CD14-positive monocyte (primary cell): ENCODE measurements around the gene S1PR2. TPM values are rescaled to one million over a fixed set of nuclear protein-coding genes. Genes with fewer than 3 reads are reported as not detected.
A peak's percentile ranks its signal among the peaks of the same experiment; 100 is the strongest.

Experiments
- DNase-seq, 3 donors: peaks; one replicate each; pipeline ENCODE4 v3.0.0-alpha.2; 2011 to 2022
- H2AFZ ChIP-seq: 2 replicates; pipeline ENCODE4 v1.6.0; 2012; ENCODE audit warnings: mild to moderate bottlenecking, low read depth, low read length, inconsistent platforms; ENCODE audit not compliant: insufficient read depth, poor library complexity, severe bottlenecking
- H3K27ac ChIP-seq, 2 donors: 1 replicate in 1 of 2; 2 replicates in 1 of 2; pipeline ENCODE4 v1.5.1; 2012 to 2013; ENCODE audit warnings: low read length in 2 of 2, control low read depth in 1 of 2, inconsistent platforms in 1 of 2, low read depth in 1 of 2, mild to moderate bottlenecking in 1 of 2
- H3K27me3 ChIP-seq, 2 donors: one replicate each; pipeline versions ENCODE4 v1.6.0 to v1.6.1; 2011 to 2013; ENCODE audit warnings: low read length in 2 of 2; ENCODE audit not compliant: control insufficient read depth in 2 of 2, insufficient read depth in 2 of 2
- H3K36me3 ChIP-seq, 2 donors: replicated peaks in 1 of 2; 1 replicate in 1 of 2; 2 replicates in 1 of 2; pipeline versions ENCODE4 v1.5.1 to v1.6.1; 2012 to 2013; ENCODE audit warnings: low read length in 2 of 2, control low read depth in 1 of 2, inconsistent platforms in 1 of 2, mild to moderate bottlenecking in 1 of 2; ENCODE audit not compliant: insufficient read depth in 2 of 2, control insufficient read depth in 1 of 2
- H3K4me1 ChIP-seq, 2 donors: 1 replicate in 1 of 2; 2 replicates in 1 of 2; pipeline versions ENCODE4 v1.5.1 to v1.6.1; 2012 to 2013; ENCODE audit warnings: low read length in 2 of 2, control low read depth in 1 of 2, inconsistent platforms in 1 of 2, mild to moderate bottlenecking in 1 of 2, moderate library complexity in 1 of 2; ENCODE audit not compliant: insufficient read depth in 2 of 2, control insufficient read depth in 1 of 2
- H3K4me2 ChIP-seq: replicated peaks from 2 replicates; pipeline ENCODE3; 2012; ENCODE audit warnings: low read length, moderate library complexity, mild to moderate bottlenecking; ENCODE audit not compliant: poor library complexity, severe bottlenecking; ENCODE audit errors: extremely low read depth
- H3K4me3 ChIP-seq, 3 experiments: fragments of 200-600 bp in 1 of 3; sonication (generic) in 1 of 3; replicated peaks in 1 of 3; 1 replicate in 2 of 3; 2 replicates in 1 of 3; pipeline ENCODE4 v1.5.1; 2011 to 2013; ENCODE audit warnings: low read length in 3 of 3, mild to moderate bottlenecking in 3 of 3, control low read depth in 2 of 3, low read depth in 2 of 3, inconsistent platforms in 1 of 3, moderate library complexity in 1 of 3
- H3K79me2 ChIP-seq: 2 replicates; pipeline ENCODE4 v1.6.0; 2012; ENCODE audit warnings: mild to moderate bottlenecking, control low read depth, inconsistent platforms, low read length, moderate library complexity; ENCODE audit not compliant: insufficient read depth
- H3K9ac ChIP-seq: 2 replicates; pipeline ENCODE4 v1.6.0; 2017; ENCODE audit warnings: low read length, mild to moderate bottlenecking; ENCODE audit not compliant: insufficient read depth, poor library complexity, severe bottlenecking
- H3K9me3 ChIP-seq, 2 donors: replicated peaks in 1 of 2; 1 replicate in 1 of 2; 2 replicates in 1 of 2; pipeline versions ENCODE4 v1.5.1 to v1.6.1; 2012 to 2013; ENCODE audit warnings: low read length in 2 of 2, control low read depth in 1 of 2; ENCODE audit not compliant: control insufficient read depth in 1 of 2, insufficient read depth in 1 of 2
- H4K20me1 ChIP-seq: 2 replicates; pipeline ENCODE4 v1.6.0; 2012; ENCODE audit warnings: mild to moderate bottlenecking, low read length, control low read depth, moderate library complexity; ENCODE audit not compliant: insufficient read depth
- H3K27ac Mint-ChIP-seq, 7 donors: one replicate each; pipeline ENCODE4 v1.8.0; 2020; ENCODE audit warnings: mild to moderate bottlenecking in 7 of 7, mixed read lengths in 7 of 7, moderate library complexity in 6 of 7, inconsistent platforms in 2 of 7
- H3K27me3 Mint-ChIP-seq, 3 donors: one replicate each; pipeline ENCODE4 v1.8.0; 2021 to 2022; ENCODE audit warnings: low read depth in 3 of 3, mild to moderate bottlenecking in 3 of 3, mixed read lengths in 3 of 3, moderate library complexity in 3 of 3, inconsistent platforms in 1 of 3
- H3K36me3 Mint-ChIP-seq, 2 donors: one replicate each; pipeline ENCODE4 v1.8.0; 2020; ENCODE audit warnings: mixed read lengths in 2 of 2, inconsistent platforms in 1 of 2, mild to moderate bottlenecking in 1 of 2
- H3K4me1 Mint-ChIP-seq: one replicate; pipeline ENCODE4 v1.8.0; 2020; ENCODE audit warnings: mild to moderate bottlenecking, mixed read lengths
- H3K4me3 Mint-ChIP-seq, 2 donors: one replicate each; pipeline ENCODE4 v1.8.0; 2020; ENCODE audit warnings: mild to moderate bottlenecking in 2 of 2, mixed read lengths in 2 of 2, moderate library complexity in 1 of 2
- H3K9me3 Mint-ChIP-seq, 7 donors: one replicate each; pipeline ENCODE4 v1.8.0; 2020 to 2022; ENCODE audit warnings: mixed read lengths in 7 of 7, mild to moderate bottlenecking in 6 of 7, moderate library complexity in 6 of 7, inconsistent platforms in 2 of 7
- WGBS: methylation state at CpG from one replicate; pipeline ENCODE4 v1.1.5; 2013; ENCODE audit warnings: missing lambda C conversion rate; ENCODE audit not compliant: insufficient coverage; 5-methylcytosine and 5-hydroxymethylcytosine counted together
- intact Hi-C, 2 donors: fragments of 100-400 bp; cut with micrococcal nuclease; formaldehyde crosslinking; loops; one replicate each; pipeline versions ENCODE4 v1.15.0 to v1.15.1; 2023
- polyA plus RNA-seq, 3 donors: library from polyadenylated mRNA; depleted of rRNA in 1 of 3; unstranded in 2 of 3; stranded (reverse) in 1 of 3; fragments of 300-500 nt in 2 of 3; fragments of >200 nt in 1 of 3; fragmentation: Illumina TruSeq in 2 of 3; gene quantifications; 1 replicate in 2 of 3; 2 replicates in 1 of 3; pipeline ENCODE4 v1.2.3, GENCODE V29; 2012 to 2021
- TF ChIP-seq, protein P1 (sequence below): fragments of 200-600 bp; IDR thresholded peaks from one replicate; pipeline ENCODE4 v1.8.0; 2022; ENCODE audit warnings: antibody characterized with exemption, mild to moderate bottlenecking

The S1PR2 gene
- polyA plus RNA-seq, 3 donors = 0.40 to 2.0 (median 0.55) TPM

- Histone ChIP-seq H3K4me1 (peaks cover 42 to 60% of the 10 kb centered on the region in 2 donors), H3K27me3 (no peaks in the 10 kb centered on the region), H4K20me1 (peaks cover 56% of the 10 kb centered on the region), H3K9ac (peak overlapping the region; percentile 92), H3K4me3 (peak overlapping the region; percentile 75 to 96 (median 76)), H2AFZ (no peak overlapping the region), H3K36me3 (peaks cover 19 to 29% of the 10 kb centered on the region in 2 donors), H3K27ac (peak overlapping the region; percentile 95 to 96), H3K79me2 (peaks cover 30% of the 10 kb centered on the region), H3K9me3 (no peaks in the 10 kb centered on the region), H3K4me2 (peak overlapping the region; percentile 89)
- TF ChIP-seq, protein P1, sequence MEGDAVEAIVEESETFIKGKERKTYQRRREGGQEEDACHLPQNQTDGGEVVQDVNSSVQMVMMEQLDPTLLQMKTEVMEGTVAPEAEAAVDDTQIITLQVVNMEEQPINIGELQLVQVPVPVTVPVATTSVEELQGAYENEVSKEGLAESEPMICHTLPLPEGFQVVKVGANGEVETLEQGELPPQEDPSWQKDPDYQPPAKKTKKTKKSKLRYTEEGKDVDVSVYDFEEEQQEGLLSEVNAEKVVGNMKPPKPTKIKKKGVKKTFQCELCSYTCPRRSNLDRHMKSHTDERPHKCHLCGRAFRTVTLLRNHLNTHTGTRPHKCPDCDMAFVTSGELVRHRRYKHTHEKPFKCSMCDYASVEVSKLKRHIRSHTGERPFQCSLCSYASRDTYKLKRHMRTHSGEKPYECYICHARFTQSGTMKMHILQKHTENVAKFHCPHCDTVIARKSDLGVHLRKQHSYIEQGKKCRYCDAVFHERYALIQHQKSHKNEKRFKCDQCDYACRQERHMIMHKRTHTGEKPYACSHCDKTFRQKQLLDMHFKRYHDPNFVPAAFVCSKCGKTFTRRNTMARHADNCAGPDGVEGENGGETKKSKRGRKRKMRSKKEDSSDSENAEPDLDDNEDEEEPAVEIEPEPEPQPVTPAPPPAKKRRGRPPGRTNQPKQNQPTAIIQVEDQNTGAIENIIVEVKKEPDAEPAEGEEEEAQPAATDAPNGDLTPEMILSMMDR = no peak
- 3% methylated on average over 6 of the region's 12 CpGs for WGBS
- Mint-ChIP-seq H3K4me3 (peak overlapping the region; percentile 88 to 93), H3K27me3 (peaks cover 2 to 4% (median 3%) of the 10 kb centered on the region in 3 donors), H3K36me3 (peaks cover 23 to 49% of the 10 kb centered on the region in 2 donors), H3K9me3 (peaks cover 0 to 2% (median 0%) of the 10 kb centered on the region in 7 donors), H3K4me1 (peaks cover 41% of the 10 kb centered on the region), H3K27ac (peak overlapping the region; percentile 97 to 99 (median 98))
- DNase-seq = peak; percentile 74 to 96 (median 84)
- intact Hi-C loops = loop anchor here (2.0 to 5.0 kb wide), 3 partner anchors 61 to 109 kb away; partner anchors contain the start of genes RAVER1 (in 2 of the 2) and TYK2 (in 1 of the 2)
Observed at GRCh38 chr19:10271543-10272086, 40.5 kb upstream of the S1PR2 start.

DNA sequence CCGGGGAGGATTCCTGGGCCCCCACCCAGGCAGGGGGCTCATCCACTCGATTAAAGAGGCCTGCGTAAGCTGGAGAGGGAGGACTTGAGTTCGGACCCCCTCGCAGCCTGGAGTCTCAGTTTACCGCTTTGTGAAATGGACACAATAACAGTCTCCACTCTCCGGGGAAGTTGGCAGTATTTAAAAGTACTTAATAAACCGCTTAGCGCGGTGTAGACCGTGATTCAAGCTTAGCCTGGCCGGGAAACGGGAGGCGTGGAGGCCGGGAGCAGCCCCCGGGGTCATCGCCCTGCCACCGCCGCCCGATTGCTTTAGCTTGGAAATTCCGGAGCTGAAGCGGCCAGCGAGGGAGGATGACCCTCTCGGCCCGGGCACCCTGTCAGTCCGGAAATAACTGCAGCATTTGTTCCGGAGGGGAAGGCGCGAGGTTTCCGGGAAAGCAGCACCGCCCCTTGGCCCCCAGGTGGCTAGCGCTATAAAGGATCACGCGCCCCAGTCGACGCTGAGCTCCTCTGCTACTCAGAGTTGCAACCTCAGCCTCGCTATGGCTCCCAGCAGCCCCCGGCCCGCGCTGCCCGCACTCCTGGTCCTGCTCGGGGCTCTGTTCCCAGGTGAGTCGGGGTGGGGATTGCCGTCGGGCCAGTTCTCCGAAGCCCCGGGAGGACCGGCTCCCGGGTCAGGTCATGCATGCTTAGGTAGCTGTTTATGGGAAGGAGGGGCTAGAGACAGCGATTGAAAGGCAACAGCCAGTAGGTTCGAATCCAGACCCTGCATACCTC, 39.7 kb upstream of the S1PR2 start, which contains the start of gene ICAM1:
Gene ICAM1, plus strand, starts transcription at position 505 of the 779 bp plus-strand sequence. Its CDS starts 40 bp downstream, at position 545.
- Mint-ChIP-seq H3K9me3 (peaks cover 0 to 2% (median 0%) of the 10 kb centered on the region in 7 donors), H3K4me3 (peak within 1 kb of the TSS; percentile 88 to 93), H3K27ac (peak within 1 kb of the TSS; percentile 97 to 99 (median 98)), H3K36me3 (peaks cover 20 to 41% of the 10 kb centered on the region in 2 donors), H3K27me3 (peaks cover 2 to 4% (median 3%) of the 10 kb centered on the region in 3 donors), H3K4me1 (peaks cover 41% of the 10 kb centered on the region)
- WGBS = under 1% methylated on average over 45 of the region's 51 CpGs
- Histone ChIP-seq H3K9ac (peak within 1 kb of the TSS; percentile 92), H3K9me3 (no peaks in the 10 kb centered on the region), H3K4me1 (peaks cover 42 to 55% of the 10 kb centered on the region in 2 donors), H2AFZ (peak within 1 kb of the TSS; percentile 73), H3K4me3 (peak within 1 kb of the TSS; percentile 75 to 96 (median 76)), H3K4me2 (peak within 1 kb of the TSS; percentile 89), H3K36me3 (peaks cover 14 to 21% of the 10 kb centered on the region in 2 donors), H3K27me3 (no peaks in the 10 kb centered on the region), H4K20me1 (peaks cover 48% of the 10 kb centered on the region), H3K79me2 (peaks cover 30% of the 10 kb centered on the region), H3K27ac (peak within 1 kb of the TSS; percentile 95 to 96)
- TF ChIP-seq, protein P1 = peak; percentile 14
- intact Hi-C loops = loop anchor here (2.0 to 5.0 kb wide), 3 partner anchors 61 to 110 kb away; partner anchors contain the start of genes RAVER1 (in 2 of the 2) and TYK2 (in 1 of the 2)
- DNase-seq = peak; percentile 91 to 99 (median 95)
